Duodenal mucosa (tissue), 2 donors: Measurements from ENCODE around the gene ABCC6.
"Not testable (repeated sequence)": the region's sequence is repeated elsewhere in the genome, so short reads cannot be mapped to it uniquely, and the experiment has no call there.

ENCODE experiments used
- H3K27ac ChIP-seq: one replicate; pipeline ENCODE4 v1.7.0; 2013; ENCODE audit warnings: low read depth, low read length
- H3K27me3 ChIP-seq, 2 donors: one replicate each; pipeline ENCODE4 v1.7.0; 2013; ENCODE audit warnings: low read length in 2 of 2, control low read depth in 1 of 2; ENCODE audit not compliant: insufficient read depth in 2 of 2, control insufficient read depth in 1 of 2
- H3K36me3 ChIP-seq, 2 donors: one replicate each; pipeline ENCODE4 v1.7.0; 2013; ENCODE audit warnings: low read length in 2 of 2, control low read depth in 1 of 2; ENCODE audit not compliant: insufficient read depth in 2 of 2, control insufficient read depth in 1 of 2
- H3K4me1 ChIP-seq, 2 donors: one replicate each; pipeline ENCODE4 v1.7.0; 2013; ENCODE audit warnings: low read length in 2 of 2, control low read depth in 1 of 2; ENCODE audit not compliant: insufficient read depth in 2 of 2, control insufficient read depth in 1 of 2
- H3K4me3 ChIP-seq, 2 donors: one replicate each; pipeline ENCODE4 v1.7.0; 2013; ENCODE audit warnings: low read length in 2 of 2, low read depth in 1 of 2
- H3K9ac ChIP-seq, 2 donors: one replicate each; pipeline ENCODE4 v1.7.0; 2013; ENCODE audit warnings: low read length in 2 of 2, low read depth in 1 of 2
- H3K9me3 ChIP-seq, 2 donors: one replicate each; pipeline ENCODE4 v1.7.0; 2013; ENCODE audit warnings: low read length in 2 of 2, control low read depth in 1 of 2; ENCODE audit not compliant: control insufficient read depth in 1 of 2

The ABCC6 gene

GRCh38 chr16:16190966-16191365 lies 32.3 kb downstream of the ABCC6 start:
- not testable (repeated sequence) for H3K9me3 ChIP-seq, H3K27me3 ChIP-seq, H3K9ac ChIP-seq, H3K4me1 ChIP-seq, H3K27ac ChIP-seq, H3K4me3 ChIP-seq
- H3K36me3 ChIP-seq: peaks cover 13 to 52% of the 10 kb centered on the region in 2 donors

- Histone ChIP-seq H3K9me3 (no peaks in the 10 kb centered on the region), H3K27me3 (no peaks in the 10 kb centered on the region), H3K27ac (no peak overlapping the region), H3K4me3 (no peak overlapping the region), H3K9ac (no peak overlapping the region), H3K4me1 (no peaks in the 10 kb centered on the region), H3K36me3 (peaks cover 16 to 52% of the 10 kb centered on the region in 2 donors)
These were observed 32.7 kb downstream of the ABCC6 start for GRCh38 chr16:16190546-16190945.

GRCh38 chr16:16189842-16190241 lies 33.5 kb downstream of the ABCC6 start:
- Histone ChIP-seq H3K4me3 (no peak overlapping the region), H3K36me3 (peaks cover 16 to 57% of the 10 kb centered on the region in 2 donors), H3K27ac (no peak overlapping the region), H3K4me1 (no peaks in the 10 kb centered on the region), H3K9ac (no peak overlapping the region), H3K9me3 (no peaks in the 10 kb centered on the region), H3K27me3 (no peaks in the 10 kb centered on the region)

GRCh38 chr16:16188827-16189226 lies 34.5 kb downstream of the ABCC6 start:
- H3K36me3 ChIP-seq: peaks cover 16 to 62% of the 10 kb centered on the region in 2 donors
- H3K9me3 ChIP-seq: no peaks in the 10 kb centered on the region

GRCh38 chr16:16186820-16187219 lies 36.5 kb downstream of the ABCC6 start:
- Histone ChIP-seq H3K36me3 (peaks cover 23 to 67% of the 10 kb centered on the region in 2 donors), H3K4me3 (no peak overlapping the region), H3K27ac (no peak overlapping the region)

More at GRCh38 chr16:16188827-16189226, 34.5 kb downstream of the ABCC6 start:
- no peak overlapping the region for H3K27ac ChIP-seq
- H3K27me3 ChIP-seq: no peaks in the 10 kb centered on the region
- H3K4me3 ChIP-seq: no peak overlapping the region
- no peak overlapping the region for H3K9ac ChIP-seq
- H3K4me1 ChIP-seq: no peaks in the 10 kb centered on the region

GRCh38 chr16:16185095-16185494 lies 38.2 kb downstream of the ABCC6 start:
- Histone ChIP-seq H3K4me1 (no peaks in the 10 kb centered on the region), H3K9me3 (no peaks in the 10 kb centered on the region), H3K9ac (no peak overlapping the region), H3K27ac (no peak overlapping the region), H3K36me3 (peaks cover 27 to 65% of the 10 kb centered on the region in 2 donors), H3K4me3 (no peak overlapping the region), H3K27me3 (no peaks in the 10 kb centered on the region)

More at GRCh38 chr16:16186820-16187219, 36.5 kb downstream of the ABCC6 start:
- H3K9me3 ChIP-seq: no peaks in the 10 kb centered on the region
- no peak overlapping the region for H3K9ac ChIP-seq
- H3K27me3 ChIP-seq: no peaks in the 10 kb centered on the region
- no peaks in the 10 kb centered on the region for H3K4me1 ChIP-seq

GRCh38 chr16:16184594-16184993 lies 38.7 kb downstream of the ABCC6 start:
- no peak overlapping the region for H3K9ac ChIP-seq
- H3K4me1 ChIP-seq: no peaks in the 10 kb centered on the region
- H3K27me3 ChIP-seq: no peaks in the 10 kb centered on the region
- no peak overlapping the region for H3K4me3 ChIP-seq
- no peak overlapping the region for H3K27ac ChIP-seq
- H3K9me3 ChIP-seq: no peaks in the 10 kb centered on the region
- H3K36me3 ChIP-seq: peaks cover 25 to 64% of the 10 kb centered on the region in 2 donors

- Histone ChIP-seq H3K36me3 (peaks cover 23 to 64% of the 10 kb centered on the region in 2 donors), H3K9ac (no peak overlapping the region), H3K4me3 (no peak overlapping the region), H3K27me3 (no peaks in the 10 kb centered on the region), H3K9me3 (no peaks in the 10 kb centered on the region), H3K4me1 (no peaks in the 10 kb centered on the region), H3K27ac (no peak overlapping the region)
These were observed 39.7 kb downstream of the ABCC6 start for GRCh38 chr16:16183562-16183961.

GRCh38 chr16:16182918-16183317 lies 40.4 kb downstream of the ABCC6 start:
- H3K27me3 ChIP-seq: no peaks in the 10 kb centered on the region
- H3K4me3 ChIP-seq: no peak overlapping the region
- no peaks in the 10 kb centered on the region for H3K9me3 ChIP-seq
- peaks cover 25 to 65% of the 10 kb centered on the region in 2 donors for H3K36me3 ChIP-seq
- no peak overlapping the region for H3K9ac ChIP-seq
- H3K4me1 ChIP-seq: no peaks in the 10 kb centered on the region
- H3K27ac ChIP-seq: no peak overlapping the region

- not testable (repeated sequence) for H3K9ac ChIP-seq, H3K4me3 ChIP-seq, H3K27me3 ChIP-seq, H3K27ac ChIP-seq, H3K4me1 ChIP-seq, H3K9me3 ChIP-seq
- peaks cover 33 to 67% of the 10 kb centered on the region in 2 donors for H3K36me3 ChIP-seq
These were observed 41.5 kb downstream of the ABCC6 start for GRCh38 chr16:16181748-16182147.
